Caco-2 (cell line): ENCODE results near the gene TERB1. TPM values are rescaled to one million over a fixed set of nuclear protein-coding genes. Genes with fewer than 3 reads are reported as not detected.

Experiments used
- BruUV-seq: library from RNA; stranded (reverse); fragments of 400-500 nt; replicated peaks from 2 replicates; lab custom pipeline; 2021; lab: Mats Ljungman, UMichigan
- CTCF ChIA-PET: fragments of 300-600 bp; sonication (Branson Sonifier 250); formaldehyde crosslinking; loops from one replicate; lab custom pipeline; 2022; ENCODE audit warnings: antibody characterized with exemption; lab: Charles Lee
- POLR2A ChIA-PET: fragments of 300-600 bp; sonication (Branson Sonifier 250); formaldehyde crosslinking; loops from one replicate; lab custom pipeline; 2022; ENCODE audit warnings: antibody characterized with exemption; lab: Charles Lee
- DNase-seq, 2 experiments: peaks; one replicate each; pipeline versions ENCODE4 v3.0.0 to v3.0.0-alpha.2; 2020 to 2022
- H3K27me3 ChIP-seq: replicated peaks from 2 replicates; pipeline ENCODE4 v1.6.0; 2011; ENCODE audit warnings: low read length; ENCODE audit not compliant: control insufficient read depth, insufficient read depth
- H3K36me3 ChIP-seq: 2 replicates; pipeline ENCODE4 v1.5.1; 2011; ENCODE audit warnings: low read length; ENCODE audit not compliant: control insufficient read depth, insufficient read depth
- H3K4me1 ChIP-seq: fragments of 250-450 bp; sonication (Bioruptor Pico); 2 replicates; pipeline ENCODE4 v1.5.1; 2020; ENCODE audit warnings: mild to moderate bottlenecking
- H3K4me3 ChIP-seq: 2 replicates; pipeline ENCODE4 v1.5.1; 2011; ENCODE audit warnings: low read depth, mild to moderate bottlenecking, control low read depth, low read length
- H3K9me3 ChIP-seq: fragments of 250-450 bp; sonication (Bioruptor Pico); 2 replicates; pipeline ENCODE4 v1.5.1; 2020; ENCODE audit warnings: mild to moderate bottlenecking, moderate library complexity
- H3K27ac Mint-ChIP-seq: one replicate; pipeline ENCODE4 v1.8.0; 2022; ENCODE audit warnings: mixed read lengths; ENCODE audit not compliant: unreplicated experiment
- H3K27me3 Mint-ChIP-seq: one replicate; pipeline ENCODE4 v1.8.0; 2022; ENCODE audit warnings: mixed read lengths; ENCODE audit not compliant: insufficient read depth, unreplicated experiment
- H3K36me3 Mint-ChIP-seq: one replicate; pipeline ENCODE4 v1.8.0; 2022; ENCODE audit warnings: mild to moderate bottlenecking, mixed read lengths; ENCODE audit not compliant: insufficient read depth, unreplicated experiment
- H3K4me1 Mint-ChIP-seq: one replicate; pipeline ENCODE4 v1.8.0; 2022; ENCODE audit warnings: low read depth, mixed read lengths; ENCODE audit not compliant: unreplicated experiment
- H3K4me3 Mint-ChIP-seq: one replicate; pipeline ENCODE4 v1.8.0; 2022; ENCODE audit warnings: mild to moderate bottlenecking, moderate library complexity, mixed read lengths; ENCODE audit not compliant: unreplicated experiment
- H3K9me3 Mint-ChIP-seq: one replicate; pipeline ENCODE4 v1.8.0; 2022; ENCODE audit warnings: mixed read lengths; ENCODE audit not compliant: unreplicated experiment
- CTCF ChIP-seq, 2 experiments: fragments of 200-600 bp in 1 of 2; IDR thresholded peaks; 1 replicate in 1 of 2; 2 replicates in 1 of 2; pipeline versions ENCODE4 v1.5.1 to v1.8.0; 2011 to 2022; ENCODE audit warnings: antibody characterized with exemption in 1 of 2, control low read depth in 1 of 2, inconsistent platforms in 1 of 2, low read depth in 1 of 2, low read length in 1 of 2, mild to moderate bottlenecking in 1 of 2, moderate library complexity in 1 of 2; ENCODE audit not compliant: insufficient read depth in 1 of 2, severe bottlenecking in 1 of 2, unreplicated experiment in 1 of 2
- intact Hi-C: fragments of 100-400 bp; cut with micrococcal nuclease; formaldehyde crosslinking; loops from one replicate; pipeline ENCODE4 v1.10.0; 2022; ENCODE audit not compliant: unreplicated experiment
- total RNA-seq: library from RNA; stranded (reverse); gene quantifications from 2 replicates; pipeline ENCODE4 v1.2.3, GENCODE V29; 2022

Gene TERB1
- total RNA-seq, 1 experiment from 2014 or later, result not detected

GRCh38 chr16:66751053-66751302 is 50.4 kb downstream of the TERB1 start:
- Histone ChIP-seq H3K36me3 (no peaks in the 10 kb centered on the region), H3K9me3 (no peaks in the 10 kb centered on the region), H3K4me3 (peak overlapping the region; percentile 100), H3K27me3 (no peaks in the 10 kb centered on the region), H3K4me1 (peaks cover 12% of the 10 kb centered on the region; the same call in 1 of the 2 replicates)
- Mint-ChIP-seq H3K9me3 (no peaks in the 10 kb centered on the region), H3K36me3 (peaks cover 46% of the 10 kb centered on the region), H3K27me3 (no peaks in the 10 kb centered on the region), H3K4me3 (peak overlapping the region; percentile 78), H3K4me1 (peaks cover 26% of the 10 kb centered on the region), H3K27ac (peak overlapping the region; percentile 55)
- no peak for TF ChIP-seq CTCF (IDR thresholded peaks at IDR 0.05; ENCODE audit: insufficient read depth in 1 of 2, low read depth in 1 of 2, low read length in 1 of 2, severe bottlenecking in 1 of 2, unreplicated experiment in 1 of 2)
- intact Hi-C loops, result loop anchor here (5.0 to 10.0 kb wide), 2 partner anchors 114 to 144 kb away; no protein-coding TSS in a partner anchor
- POLR2A ChIA-PET, result interaction anchor here (0.6 kb wide), 1 partner anchor 96 kb away, joined by 3 read pairs; no protein-coding TSS in a partner anchor
- CTCF ChIA-PET, result interaction anchor here (0.6 to 2.9 kb wide), 6 partner anchors 10 to 117 kb away, joined by 3 to 11 read pairs (median 6); partner anchors contain the start of gene NAE1
- peak in 1 of 2 experiments; percentile 63 for DNase-seq
- BruUV-seq, result TSS peak; percentile 56

- BruUV-seq, result no TSS peak
- H3K36me3 ChIP-seq, result no peaks in the 10 kb centered on the region; the same call in 1 of the 2 replicates
- H3K36me3 Mint-ChIP-seq, result peaks cover 52% of the 10 kb centered on the region
- no peaks in the 10 kb centered on the region for H3K27me3 Mint-ChIP-seq
- H3K4me1 Mint-ChIP-seq, result peaks cover 26% of the 10 kb centered on the region
- ChIA-PET POLR2A (no interaction called here), CTCF (interaction anchor here (1.6 to 2.9 kb wide), 3 partner anchors 10 to 99 kb away, joined by 7 to 11 read pairs (median 10); partner anchors contain the start of gene NAE1)
- H3K4me3 Mint-ChIP-seq, result peak overlapping the region; percentile 78
- intact Hi-C loops, result loop anchor here (5.0 to 10.0 kb wide), 2 partner anchors 114 to 143 kb away; no protein-coding TSS in a partner anchor
- H3K27ac Mint-ChIP-seq, result peak overlapping the region; percentile 55
- no peaks in the 10 kb centered on the region for H3K9me3 ChIP-seq
- peaks cover 12% of the 10 kb centered on the region; the same call in 1 of the 2 replicates for H3K4me1 ChIP-seq
- no peaks in the 10 kb centered on the region for H3K27me3 ChIP-seq
- no peaks in the 10 kb centered on the region for H3K9me3 Mint-ChIP-seq
- H3K4me3 ChIP-seq, result peak overlapping the region; percentile 100
- TF ChIP-seq CTCF (IDR thresholded peaks at IDR 0.05; ENCODE audit: insufficient read depth in 1 of 2, low read depth in 1 of 2, low read length in 1 of 2, severe bottlenecking in 1 of 2, unreplicated experiment in 1 of 2), result no peak
- DNase-seq, result no peak
These were observed 50.9 kb downstream of the TERB1 start for GRCh38 chr16:66750279-66751052.

- Histone ChIP-seq H3K4me3 (no peak overlapping the region), H3K27me3 (no peaks in the 10 kb centered on the region), H3K9me3 (no peaks in the 10 kb centered on the region), H3K36me3 (peaks cover 4% of the 10 kb centered on the region), H3K4me1 (peaks cover 7% of the 10 kb centered on the region; the same call in 1 of the 2 replicates)
- intact Hi-C loops, result no loop called here
- no peaks in the 10 kb centered on the region for H3K9me3 Mint-ChIP-seq
- no peak overlapping the region for H3K4me3 Mint-ChIP-seq
- POLR2A ChIA-PET, result no interaction called here
- no peak overlapping the region for H3K27ac Mint-ChIP-seq
- H3K27me3 Mint-ChIP-seq, result no peaks in the 10 kb centered on the region
- H3K4me1 Mint-ChIP-seq, result peaks cover 20% of the 10 kb centered on the region
- no TSS peak for BruUV-seq
- peaks cover 85% of the 10 kb centered on the region for H3K36me3 Mint-ChIP-seq
- no peak for TF ChIP-seq CTCF (IDR thresholded peaks at IDR 0.05; ENCODE audit: insufficient read depth in 1 of 2, low read depth in 1 of 2, low read length in 1 of 2, severe bottlenecking in 1 of 2, unreplicated experiment in 1 of 2)
- DNase-seq, result no peak
- CTCF ChIA-PET, result interaction anchor here (1.0 kb wide), 1 partner anchor 96 kb away, joined by 3 read pairs; no protein-coding TSS in a partner anchor
These were observed 54.7 kb downstream of the TERB1 start for GRCh38 chr16:66746682-66747081.
